Endothelial cell of umbilical vein (primary cell): ENCODE measurements around the gene NES. TPM values are rescaled to one million over a fixed set of nuclear protein-coding genes. Genes with fewer than 3 reads are reported as not detected.

Source experiments
- BruUV-seq: library from RNA; stranded (reverse); fragments of 400-500 nt; replicated peaks from 2 replicates; lab custom pipeline; 2021; lab: Mats Ljungman, UMichigan
- CTCF ChIA-PET: fragments of 300-600, 350-600 bp; sonication (Branson Sonifier 250); formaldehyde crosslinking; loops from one replicate; lab custom pipeline; 2021; ENCODE audit warnings: antibody characterized with exemption, inconsistent platforms; lab: Charles Lee
- POLR2A ChIA-PET: fragments of 300-600, 350-600 bp; sonication (Branson Sonifier 250); formaldehyde crosslinking; loops from one replicate; lab custom pipeline; 2021; ENCODE audit warnings: antibody characterized with exemption, inconsistent platforms; lab: Charles Lee
- DNase-seq: peaks from one replicate; pipeline ENCODE4 v3.0.0-alpha.2; 2011; ENCODE audit warnings: low read depth, low spot score
- FAIRE-seq: peaks from 2 replicates; lab custom pipeline; 2011; peaks lifted over from hg19 to GRCh38; lab: Jason Lieb, UNC
- H2AFZ ChIP-seq: 2 replicates; pipeline ENCODE4 v1.6.0; 2012; ENCODE audit warnings: low read depth, low read length, control low read depth, inconsistent platforms
- H3K27ac ChIP-seq: 2 replicates; pipeline ENCODE4 v1.5.1; 2011; ENCODE audit warnings: low read depth, mild to moderate bottlenecking, control low read depth, low read length, moderate library complexity; ENCODE audit not compliant: insufficient read depth
- H3K27me3 ChIP-seq, 2 experiments: 2 replicates each; pipeline versions ENCODE4 v1.6.0 to v1.6.1; 2011; ENCODE audit warnings: low read length in 2 of 2, mixed read lengths in 1 of 2; ENCODE audit not compliant: control insufficient read depth in 2 of 2, insufficient read depth in 2 of 2
- H3K36me3 ChIP-seq, 2 experiments: 2 replicates in 1 of 2; 3 replicates in 1 of 2; pipeline ENCODE4 v1.5.1; 2011; ENCODE audit warnings: low read length in 2 of 2, mild to moderate bottlenecking in 1 of 2, moderate library complexity in 1 of 2; ENCODE audit not compliant: control insufficient read depth in 2 of 2, insufficient read depth in 2 of 2; ENCODE audit errors: extremely low read depth in 1 of 2
- H3K4me1 ChIP-seq: 3 replicates; pipeline ENCODE4 v1.5.1; 2011; ENCODE audit warnings: mild to moderate bottlenecking, low read length; ENCODE audit not compliant: control insufficient read depth, insufficient read depth; ENCODE audit errors: extremely low read depth
- H3K4me2 ChIP-seq: 2 replicates; pipeline ENCODE4 v1.6.1; 2011; ENCODE audit warnings: low read length, control low read depth, mixed read lengths; ENCODE audit not compliant: insufficient read depth
- H3K4me3 ChIP-seq, 3 experiments: fragments of 200-600 bp in 1 of 3; sonication (generic), shearing (Covaris generic) in 1 of 3; replicated peaks in 1 of 3; 2 replicates each; pipeline ENCODE4 v1.5.1; 2011 to 2016; ENCODE audit warnings: control low read depth in 3 of 3, low read length in 3 of 3, mild to moderate bottlenecking in 2 of 3, inconsistent platforms in 1 of 3, low read depth in 1 of 3, moderate library complexity in 1 of 3; ENCODE audit not compliant: insufficient read depth in 1 of 3
- H3K79me2 ChIP-seq: 2 replicates; pipeline ENCODE4 v1.6.0; 2012; ENCODE audit warnings: low read length, inconsistent platforms; ENCODE audit not compliant: control insufficient read depth, insufficient read depth
- H3K9ac ChIP-seq: replicated peaks from 2 replicates; pipeline ENCODE3; 2011; ENCODE audit warnings: low read length, control low read depth; ENCODE audit not compliant: insufficient read depth; ENCODE audit errors: extremely low read depth
- H3K9me1 ChIP-seq: replicated peaks from 3 replicates; pipeline ENCODE4 v1.6.0; 2011; ENCODE audit warnings: mild to moderate bottlenecking, low read length; ENCODE audit not compliant: control insufficient read depth, insufficient read depth; ENCODE audit errors: extremely low read depth
- H3K9me3 ChIP-seq: replicated peaks from 2 replicates; pipeline ENCODE4 v1.5.1; 2012; ENCODE audit warnings: low read length, inconsistent platforms; ENCODE audit not compliant: control insufficient read depth, insufficient read depth
- H4K20me1 ChIP-seq: replicated peaks from 2 replicates; pipeline ENCODE3; 2011; ENCODE audit warnings: mild to moderate bottlenecking, low read length; ENCODE audit not compliant: control insufficient read depth, insufficient read depth; ENCODE audit errors: extremely low read depth
- CTCF ChIP-seq, 2 donors: IDR thresholded peaks; 1 replicate in 1 of 2; 2 replicates in 1 of 2; pipeline ENCODE4 v1.5.1; 2011; ENCODE audit warnings: low read length in 2 of 2, mild to moderate bottlenecking in 2 of 2, moderate library complexity in 2 of 2, control low read depth in 1 of 2, inconsistent platforms in 1 of 2, low read depth in 1 of 2; ENCODE audit not compliant: insufficient read depth in 1 of 2; ENCODE audit errors: extremely low read depth in 1 of 2
- EZH2 ChIP-seq: IDR thresholded peaks from 2 replicates; pipeline ENCODE4 v1.6.1; 2012; ENCODE audit warnings: borderline replicate concordance, low read depth, mild to moderate bottlenecking, moderate library complexity, low read length, inconsistent platforms; ENCODE audit not compliant: severe bottlenecking
- FOS ChIP-seq: IDR thresholded peaks from 2 replicates; pipeline ENCODE4 v1.6.1; 2011; ENCODE audit warnings: mild to moderate bottlenecking, low read length, moderate library complexity, borderline replicate concordance; ENCODE audit not compliant: insufficient read depth
- GATA2 ChIP-seq: IDR thresholded peaks from 2 replicates; pipeline ENCODE4 v1.7.0; 2011; ENCODE audit warnings: low read depth, mild to moderate bottlenecking, moderate library complexity, mixed read lengths, low read length; ENCODE audit not compliant: insufficient read length, insufficient read depth
- JUN ChIP-seq: IDR thresholded peaks from 2 replicates; pipeline ENCODE4 v1.6.1; 2011; ENCODE audit warnings: borderline replicate concordance, low read depth; ENCODE audit not compliant: insufficient read length, insufficient read depth
- MAX ChIP-seq: IDR thresholded peaks from 2 replicates; pipeline ENCODE4 v1.6.1; 2011; ENCODE audit not compliant: insufficient read depth, insufficient read length
- MYC ChIP-seq: IDR thresholded peaks from one replicate; pipeline ENCODE4 v1.6.1; 2011; ENCODE audit warnings: mild to moderate bottlenecking, low read depth, low read length
- POLR2A ChIP-seq: IDR thresholded peaks from 2 replicates; pipeline ENCODE4 v1.6.1; 2012; ENCODE audit warnings: low read depth, mild to moderate bottlenecking, control low read depth, low read length
- POLR2AphosphoS5 ChIP-seq: IDR thresholded peaks from 2 replicates; pipeline ENCODE4 v1.6.1; 2012; ENCODE audit warnings: low read depth, mild to moderate bottlenecking, control low read depth, low read length, moderate library complexity; ENCODE audit not compliant: insufficient read depth
- dilution Hi-C: fragments of 300-500 bp; cut with MboI; formaldehyde crosslinking; loops from one replicate; pipeline ENCODE4 v1.15.0; 2019; ENCODE audit warnings: low sequenced_read_pairs; ENCODE audit not compliant: extremely low pct_ligation_motif_present
- intact Hi-C: fragments of 100-400 bp; cut with micrococcal nuclease; formaldehyde crosslinking; loops from one replicate; pipeline ENCODE4 v1.10.0; 2022
- polyA plus RNA-seq, 4 experiments: library from polyadenylated mRNA; depleted of rRNA in 3 of 4; stranded (reverse) in 3 of 4; unstranded in 1 of 4; fragments of >200 nt; gene quantifications; 2 replicates each; pipeline versions ENCODE4 v1.2.1 to v1.2.3, GENCODE V29; 2011 to 2012; ENCODE audit warnings: missing spikeins in 1 of 4
- total RNA-seq: library from RNA; stranded (reverse); gene quantifications from 2 replicates; pipeline ENCODE4 v1.2.3, GENCODE V29; 2021

Gene NES
- total and polyA plus RNA-seq, 2 donors (not counting 3 experiments of a cell fraction or from before 2014, with no cell fraction given) = 19.4 to 274 TPM

GRCh38 chr1:156664046-156664766 is 13.0 kb downstream of the NES start:
- no peak overlapping the region for H3K9ac ChIP-seq
- POLR2A ChIA-PET = interaction anchor here (1.1 to 1.6 kb wide), 2 partner anchors 12 to 64 kb away, joined by 3 to 9 read pairs; partner anchors contain the start of genes ISG20L2 and METTL25B

GRCh38 chr1:156663178-156663577 is 14.0 kb downstream of the NES start:
- no peak overlapping the region for H2AFZ ChIP-seq
- ChIA-PET CTCF (interaction anchor here (4.0 kb wide), 1 partner anchor 63 kb away, joined by 31 read pairs; no protein-coding TSS in a partner anchor), POLR2A (interaction anchor here (4.5 kb wide), 1 partner anchor 13 kb away, joined by 32 read pairs; the partner anchor contains the start of gene NES)
- intact Hi-C loops = no loop called here
- H3K9me3 ChIP-seq = no peaks in the 10 kb centered on the region
- DNase-seq (peak; percentile 39), FAIRE-seq (peak; percentile 70)
- dilution Hi-C loops = no loop called here
- no peak overlapping the region for H3K4me3 ChIP-seq
- H3K4me2 ChIP-seq = no peak overlapping the region
- no peak for TF ChIP-seq MAX
- TF ChIP-seq FOS = no peak
- no peak for TF ChIP-seq JUN
- TF ChIP-seq GATA2 = no peak
- TF ChIP-seq POLR2A = no peak
- TF ChIP-seq CTCF (IDR thresholded peaks at IDR 0.05; ENCODE audit: extremely low read depth in 1 of 2, insufficient read depth in 1 of 2, low read depth in 1 of 2, low read length in 2 of 2) = no peak
- no peak for TF ChIP-seq EZH2
- TF ChIP-seq MYC = no peak
- no peak for TF ChIP-seq POLR2AphosphoS5
- H4K20me1 ChIP-seq = no peaks in the 10 kb centered on the region
- no TSS peak for BruUV-seq
- peaks cover 56% of the 10 kb centered on the region for H3K4me1 ChIP-seq
- H3K27me3 ChIP-seq = no peaks in the 10 kb centered on the region
- no peaks in the 10 kb centered on the region for H3K79me2 ChIP-seq
- no peaks in the 10 kb centered on the region for H3K36me3 ChIP-seq
- peak overlapping the region; percentile 85 for H3K27ac ChIP-seq
- H3K9ac ChIP-seq = no peak overlapping the region
- no peaks in the 10 kb centered on the region for H3K9me1 ChIP-seq

More at GRCh38 chr1:156664046-156664766, 13.0 kb downstream of the NES start:
- FAIRE-seq (no peak), DNase-seq (no peak)
- CTCF ChIA-PET = interaction anchor here (1.0 to 4.8 kb wide), 5 partner anchors 12 to 264 kb away, joined by 3 to 59 read pairs (median 4); partner anchors contain the start of gene NES
- H3K4me3 ChIP-seq = no peak overlapping the region
- dilution Hi-C loops = no loop called here
- H3K27me3 ChIP-seq = no peaks in the 10 kb centered on the region
- no peaks in the 10 kb centered on the region for H3K9me3 ChIP-seq
- no TSS peak for BruUV-seq
- no peaks in the 10 kb centered on the region for H4K20me1 ChIP-seq
- H3K4me2 ChIP-seq = peak overlapping the region; percentile 9
- intact Hi-C loops = no loop called here
- H3K36me3 ChIP-seq = no peaks in the 10 kb centered on the region
- H3K4me1 ChIP-seq = peaks cover 55% of the 10 kb centered on the region
- H3K9me1 ChIP-seq = no peaks in the 10 kb centered on the region
- no peaks in the 10 kb centered on the region for H3K79me2 ChIP-seq
- peak overlapping the region; percentile 49 for H2AFZ ChIP-seq
- no peak for TF ChIP-seq POLR2AphosphoS5
- no peak for TF ChIP-seq JUN
- TF ChIP-seq GATA2 = no peak
- no peak for TF ChIP-seq MYC
- no peak for TF ChIP-seq MAX
- TF ChIP-seq POLR2A = no peak
- H3K27ac ChIP-seq = peak overlapping the region; percentile 26
